ENCODE measurements around the gene NEUROG3.

- TF ChIP-seq CTCF (IDR thresholded peaks at IDR 0.05; ENCODE audit: low read length) = no peak
- no peak for TF ChIP-seq EZH2 (IDR thresholded peaks at IDR 0.05; ENCODE audit: borderline replicate concordance, low read length)
Measured at GRCh38 chr10:69568472-69569395, 4.5 kb downstream of the NEUROG3 start.

Measured in OCI-LY1 (cell line).